NCI-H2196 treated with DMSO at 0.1 percent for 48 hours (cell line): ENCODE data around the gene METTL14.

Source experiments
- DNase-seq: peaks from one replicate; lab custom pipeline; 2025; ENCODE audit not compliant: unreplicated experiment; lab: John Stamatoyannopoulos, UW

Gene METTL14

GRCh38 chr4:118732591-118733330 is 47.6 kb downstream of the METTL14 start:
- no peak for DNase-seq

DNA sequence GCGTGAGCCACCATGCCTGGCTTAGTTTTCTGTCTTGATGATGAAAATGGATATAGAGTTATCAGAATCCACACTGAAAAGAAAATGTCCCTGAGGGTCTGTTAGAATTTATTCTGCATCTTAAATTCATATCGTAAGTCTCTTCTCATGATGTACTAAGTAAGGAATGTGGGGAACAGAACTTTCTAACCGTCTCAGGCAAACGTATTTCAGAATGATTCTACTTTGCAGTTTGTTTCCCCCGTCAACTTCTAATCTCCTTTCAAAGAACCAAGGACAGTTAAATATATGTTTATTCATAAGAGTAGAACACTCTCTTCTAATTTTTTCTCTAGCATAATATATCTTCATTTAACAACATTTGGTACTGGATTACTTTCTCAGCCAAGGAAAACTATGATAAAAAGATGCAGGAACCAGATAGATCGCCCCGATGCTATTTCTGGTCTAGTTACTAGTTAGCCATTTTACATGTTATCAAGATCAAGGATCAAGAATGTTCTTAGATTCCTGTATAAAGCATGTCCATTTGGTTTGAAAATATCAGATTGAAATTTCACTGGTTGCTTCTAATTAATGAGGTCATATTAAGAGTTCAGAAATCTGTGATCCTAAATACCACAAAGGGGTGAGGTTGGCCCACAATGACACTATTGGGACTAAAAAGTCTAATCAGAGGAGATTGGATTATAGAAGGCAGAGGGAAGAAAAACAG is 49.5 kb downstream of the METTL14 start:
- DNase-seq = no peak

DNA sequence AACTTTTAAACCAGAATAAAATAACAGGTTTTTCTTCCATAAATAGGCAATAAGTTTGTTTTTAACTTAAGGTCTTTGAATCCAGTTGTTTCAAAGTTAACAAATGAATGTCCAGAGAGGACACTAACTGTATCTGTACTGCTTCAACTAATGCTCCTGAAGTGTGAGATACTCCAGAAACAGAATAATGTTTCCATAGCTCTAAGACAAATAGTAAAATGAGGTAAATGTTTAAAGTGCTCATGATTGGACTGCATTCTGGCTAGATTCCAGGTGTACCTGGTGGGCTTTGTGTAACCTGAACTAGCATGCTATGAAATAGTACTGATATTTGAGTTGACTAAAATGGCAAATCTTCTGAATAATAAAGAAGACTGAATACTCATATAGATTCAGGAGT is 51.7 kb downstream of the METTL14 start:
- no peak for DNase-seq

DNA sequence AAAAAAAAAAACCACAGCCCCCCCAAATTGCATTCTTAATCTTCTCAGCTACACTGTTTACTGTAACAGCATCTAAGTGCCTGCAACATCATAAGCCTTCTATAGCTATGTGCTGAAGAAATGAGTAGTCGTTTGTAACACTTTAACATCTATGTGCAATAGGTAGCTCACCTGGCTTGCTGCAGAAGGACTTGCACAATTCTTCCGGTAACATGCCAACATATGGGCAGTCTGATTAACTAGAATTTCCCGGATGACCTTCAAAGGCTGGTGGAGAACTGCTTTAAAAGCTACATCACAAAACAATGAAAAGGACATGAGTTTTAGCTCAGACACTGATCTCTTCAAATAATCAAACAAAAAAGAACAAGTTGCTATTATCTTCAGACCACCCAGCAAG is 52.9 kb downstream of the METTL14 start:
- DNase-seq = no peak

- DNase-seq = no peak
Measured at GRCh38 chr4:118739022-118739713, 54.0 kb downstream of the METTL14 start.

- no peak for DNase-seq
Measured at GRCh38 chr4:118740869-118741268, 55.7 kb downstream of the METTL14 start.

DNA sequence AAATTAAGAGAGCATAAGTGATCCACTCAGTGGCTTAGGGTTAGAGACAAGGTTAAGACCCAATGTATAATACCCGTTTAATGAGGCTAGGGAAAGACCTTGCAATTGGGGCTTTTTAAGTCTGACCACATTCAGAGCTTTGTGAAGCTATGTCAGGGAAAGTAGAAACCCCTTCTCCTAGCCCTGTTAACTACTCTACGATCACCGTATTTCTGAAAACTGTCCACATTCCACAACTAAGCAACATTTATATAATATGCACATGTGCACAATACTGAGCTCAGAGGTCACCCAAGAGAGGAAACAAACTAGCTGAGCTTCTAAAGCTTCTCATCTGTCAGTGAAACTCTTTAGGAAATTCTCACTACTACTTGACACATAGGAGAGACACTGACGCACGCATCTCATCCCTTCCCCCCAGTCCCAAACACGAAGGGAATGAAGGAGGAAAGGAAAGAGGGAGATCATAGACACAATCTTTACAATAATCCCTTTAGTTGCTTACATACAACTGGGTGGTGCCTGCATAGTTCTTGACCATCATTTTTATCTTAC is 56.2 kb downstream of the METTL14 start:
- DNase-seq = no peak

- no peak for DNase-seq
Measured at GRCh38 chr4:118742050-118742449, 56.9 kb downstream of the METTL14 start.

DNA sequence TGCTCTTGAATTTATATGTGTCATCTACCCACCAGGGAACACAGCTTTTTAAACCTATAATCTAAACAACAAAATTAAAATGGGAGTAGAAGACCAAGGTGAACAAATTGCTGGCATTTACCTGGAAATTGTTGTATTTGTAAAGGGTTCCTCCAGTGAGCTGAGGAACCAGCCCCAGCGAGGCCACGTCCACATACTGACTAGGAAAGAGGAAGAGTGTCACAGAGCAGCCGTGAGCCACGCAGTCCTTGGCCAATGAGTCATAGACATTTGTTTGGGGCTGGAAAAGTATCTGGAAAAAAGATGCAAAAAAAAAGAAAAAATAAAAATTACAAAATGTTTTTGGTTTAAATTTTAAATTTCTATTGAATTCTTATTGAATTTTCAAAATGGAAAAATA is 58.7 kb downstream of the METTL14 start:
- no peak for DNase-seq

DNA sequence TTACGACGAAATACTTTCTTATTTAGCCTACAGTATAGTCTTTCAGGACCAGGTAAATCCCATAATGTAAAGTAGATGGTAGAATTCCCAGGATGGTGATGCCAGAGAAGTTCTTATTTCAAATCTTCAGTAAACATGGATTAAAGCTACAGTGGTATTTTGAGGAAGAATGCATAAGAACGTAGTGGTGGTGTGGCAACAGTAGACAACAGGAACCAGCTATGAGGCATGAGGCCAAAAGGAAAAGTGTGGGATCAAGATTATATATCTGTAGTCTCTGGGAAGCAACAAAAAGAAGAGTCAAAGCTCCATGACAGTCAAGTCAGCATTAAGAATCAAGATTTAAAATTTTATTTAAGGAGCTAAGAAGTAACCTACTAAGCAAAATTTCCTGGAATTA is 60.2 kb downstream of the METTL14 start:
- DNase-seq = no peak

DNA sequence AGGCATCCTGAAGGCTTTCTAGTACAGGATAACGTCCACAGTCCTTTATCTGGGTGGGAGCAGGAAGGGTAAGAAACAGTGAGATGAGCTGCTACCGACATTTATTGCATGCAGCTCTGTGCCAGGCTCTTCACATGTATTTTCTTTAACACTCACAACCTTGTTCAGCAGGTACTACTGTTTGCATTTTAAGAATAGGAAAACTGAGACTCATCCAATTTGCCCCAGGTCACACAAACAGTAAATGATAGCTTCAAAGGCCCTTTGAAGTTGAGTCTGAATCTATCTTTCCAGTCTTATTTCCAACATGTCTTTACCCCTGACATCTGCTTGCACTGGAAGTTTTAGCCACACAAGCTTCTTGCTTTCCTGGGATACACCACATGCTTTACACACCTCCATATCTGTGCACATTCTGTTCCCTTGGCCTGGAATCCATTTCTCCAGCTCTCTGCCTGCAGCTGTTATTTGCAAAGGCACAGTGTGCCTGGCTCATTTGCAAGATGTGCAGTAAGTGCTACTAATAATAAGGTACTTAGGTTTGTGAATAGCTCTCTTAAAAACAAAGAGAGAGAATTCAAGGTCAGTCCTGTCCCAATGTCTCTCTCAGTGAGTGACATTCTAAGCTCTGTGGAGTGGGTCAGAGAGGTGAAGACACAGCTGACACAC is 61.2 kb downstream of the METTL14 start:
- DNase-seq = no peak

DNA sequence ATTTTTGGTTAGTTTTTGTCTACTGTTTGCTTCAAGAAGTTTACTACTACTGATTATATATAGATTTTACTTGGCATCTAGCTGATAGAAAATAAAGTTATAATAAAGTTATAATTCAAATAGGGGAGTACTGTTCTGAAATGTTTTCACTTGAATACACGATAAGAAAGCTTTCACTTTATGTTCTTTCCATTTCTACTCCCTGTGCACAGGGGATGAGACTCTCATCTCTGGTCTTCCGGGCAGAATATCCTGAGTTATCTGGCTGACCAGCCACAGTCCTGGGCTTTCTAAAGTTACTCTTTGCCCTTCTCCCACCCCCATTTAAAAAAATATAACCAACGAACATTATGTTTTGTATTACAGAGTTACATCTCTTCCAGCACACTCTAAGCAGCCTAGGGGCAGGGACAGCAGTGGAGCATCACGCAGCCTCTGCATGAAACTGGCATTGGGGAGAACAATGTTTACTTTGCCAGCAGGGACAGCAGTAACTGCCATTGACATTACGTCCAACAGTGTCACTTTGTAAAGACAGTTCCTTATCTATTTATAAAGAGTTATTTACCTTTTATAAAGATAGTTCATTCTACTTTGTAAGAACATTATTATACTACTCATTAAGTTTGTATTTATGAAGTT is 64.3 kb downstream of the METTL14 start:
- no peak for DNase-seq

DNA sequence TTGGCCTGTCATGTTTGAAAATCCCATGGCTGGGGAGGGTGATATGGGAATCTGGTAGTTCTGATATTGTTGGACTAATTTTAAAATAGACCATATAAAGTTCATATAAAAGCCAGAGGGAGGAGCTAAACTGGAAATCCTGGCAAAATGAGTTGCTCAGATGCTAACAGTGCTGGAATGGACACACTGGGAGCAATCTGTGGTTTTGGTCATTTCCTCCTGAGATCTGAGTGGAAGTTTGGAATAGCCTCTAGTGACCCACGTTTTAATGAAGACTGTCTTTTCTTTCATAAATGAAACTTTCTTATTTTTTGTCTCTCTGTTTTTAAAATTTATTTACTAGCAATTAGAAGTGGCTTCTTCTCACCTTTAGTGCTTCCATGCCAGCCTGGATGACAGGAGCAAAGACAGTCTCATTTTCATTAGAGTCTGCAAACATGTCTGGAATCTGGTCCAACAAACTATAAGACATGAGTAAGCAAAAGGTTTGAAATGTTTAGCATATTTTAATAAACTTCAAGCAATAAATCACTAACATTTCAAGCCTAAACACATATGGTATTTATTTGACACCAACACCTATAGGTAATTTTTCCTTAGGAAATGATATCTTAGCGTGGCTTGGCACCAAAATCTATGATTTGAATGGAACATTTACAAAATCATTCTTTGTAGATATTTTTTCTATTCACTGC is 66.6 kb downstream of the METTL14 start:
- DNase-seq = no peak

- no peak for DNase-seq
Measured at GRCh38 chr4:118752551-118752950, 67.4 kb downstream of the METTL14 start.

GRCh38 chr4:118753096-118753495 is 67.9 kb downstream of the METTL14 start:
- DNase-seq = no peak

DNA sequence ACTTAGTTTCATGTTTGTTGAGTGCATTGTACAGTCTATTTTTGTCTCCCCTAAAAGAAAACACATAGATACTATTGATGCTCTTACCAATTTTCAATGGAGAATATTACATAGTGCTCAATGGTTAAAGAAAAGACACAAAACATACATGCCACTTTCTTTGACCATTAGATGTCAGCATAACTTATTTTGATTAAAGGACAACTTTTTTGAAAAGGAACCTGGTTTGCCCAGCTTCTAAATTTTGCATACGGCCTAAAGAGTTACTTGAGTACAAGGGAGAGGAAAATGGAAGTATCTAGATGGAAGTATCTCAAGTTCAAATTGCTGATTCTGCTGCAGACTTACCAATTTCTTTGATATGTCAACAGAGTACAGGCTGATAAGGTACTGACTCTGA is 68.5 kb downstream of the METTL14 start:
- no peak for DNase-seq

DNA sequence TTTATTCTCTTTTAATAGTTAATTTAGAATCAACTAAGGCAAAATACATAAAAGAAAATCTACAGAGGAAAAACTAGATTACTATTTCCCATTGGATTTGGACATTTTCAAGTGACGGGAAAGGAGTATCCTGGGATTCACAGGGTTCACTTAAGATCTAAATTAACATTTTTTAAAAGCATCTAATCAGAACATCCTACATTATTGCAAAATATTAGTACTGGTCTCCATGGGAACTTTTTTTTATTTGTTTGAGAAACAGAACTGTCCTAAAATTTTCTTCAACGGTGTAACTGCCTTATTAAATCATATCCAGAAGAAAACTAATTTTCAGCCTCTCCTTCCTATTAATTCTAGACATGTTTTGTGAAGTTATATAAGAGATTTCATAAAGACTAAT is 69.7 kb downstream of the METTL14 start:
- no peak for DNase-seq

DNA sequence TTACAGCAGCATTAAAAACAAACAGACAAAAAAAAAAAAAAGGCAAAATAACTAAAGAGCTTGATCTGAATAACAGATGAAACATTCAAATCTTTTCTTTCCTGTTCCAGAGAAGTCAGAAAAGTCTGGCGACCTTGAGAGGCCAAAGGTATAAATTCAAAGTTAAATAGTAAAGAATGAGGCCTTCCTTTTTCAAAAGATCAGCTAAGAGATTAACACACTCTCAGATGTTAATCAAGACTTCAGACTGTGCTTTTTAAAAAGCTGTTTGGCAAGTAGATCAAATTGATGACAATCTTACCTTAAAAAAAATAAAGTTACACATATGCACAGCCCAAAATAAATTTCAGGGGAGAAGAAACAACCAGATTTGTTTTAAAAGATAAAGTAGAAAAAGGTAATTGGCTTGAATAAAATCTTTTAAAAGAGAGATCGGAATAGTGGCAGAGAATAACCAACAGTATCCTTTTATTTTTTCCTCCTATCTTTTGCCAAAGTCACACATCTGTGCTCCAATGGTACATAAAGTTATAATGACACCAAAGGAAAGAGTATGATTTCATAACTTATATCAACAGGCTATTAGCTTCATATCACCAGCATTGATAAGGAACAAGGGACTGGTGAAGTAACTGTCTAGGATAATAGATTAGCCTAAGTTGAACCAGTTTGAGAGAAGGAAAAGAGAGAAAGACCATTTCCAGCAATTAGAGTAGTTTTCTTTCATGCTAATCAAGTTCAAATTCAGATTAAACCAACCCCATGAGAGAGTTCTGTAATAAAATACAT is 70.4 kb downstream of the METTL14 start:
- DNase-seq = no peak

GRCh38 chr4:118756429-118756828 is 71.2 kb downstream of the METTL14 start:
- DNase-seq = no peak
